Measurements from ENCODE around the gene OLIG3.

DNA sequence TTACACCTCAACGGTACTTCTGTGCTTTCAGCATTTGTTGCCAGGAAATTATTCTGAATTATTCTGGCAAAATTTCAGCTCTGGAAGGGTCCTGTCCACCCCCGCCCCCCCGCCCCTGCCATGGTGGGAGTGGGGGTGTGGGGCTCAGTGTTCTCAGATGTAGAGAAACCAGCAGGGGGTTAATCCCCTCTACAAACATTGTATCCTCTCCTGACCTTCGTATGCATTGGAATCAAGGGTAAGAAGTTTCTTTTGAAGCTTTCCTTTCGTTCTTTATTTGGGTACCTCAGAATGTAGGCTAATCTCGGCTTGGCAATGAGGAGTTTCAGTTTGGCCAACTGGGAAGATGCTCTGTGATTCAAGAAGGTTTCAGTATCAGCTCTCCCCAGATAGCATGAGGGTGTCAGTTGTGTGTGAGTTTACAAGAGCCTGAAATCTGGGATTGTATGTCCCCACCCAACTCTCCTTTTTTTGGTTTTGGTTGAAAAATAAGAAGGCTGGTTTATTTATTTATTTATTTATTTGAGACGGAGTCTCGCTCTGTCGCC is 25.5 kb upstream of the OLIG3 start:
- TF ChIP-seq, protein P1, sequence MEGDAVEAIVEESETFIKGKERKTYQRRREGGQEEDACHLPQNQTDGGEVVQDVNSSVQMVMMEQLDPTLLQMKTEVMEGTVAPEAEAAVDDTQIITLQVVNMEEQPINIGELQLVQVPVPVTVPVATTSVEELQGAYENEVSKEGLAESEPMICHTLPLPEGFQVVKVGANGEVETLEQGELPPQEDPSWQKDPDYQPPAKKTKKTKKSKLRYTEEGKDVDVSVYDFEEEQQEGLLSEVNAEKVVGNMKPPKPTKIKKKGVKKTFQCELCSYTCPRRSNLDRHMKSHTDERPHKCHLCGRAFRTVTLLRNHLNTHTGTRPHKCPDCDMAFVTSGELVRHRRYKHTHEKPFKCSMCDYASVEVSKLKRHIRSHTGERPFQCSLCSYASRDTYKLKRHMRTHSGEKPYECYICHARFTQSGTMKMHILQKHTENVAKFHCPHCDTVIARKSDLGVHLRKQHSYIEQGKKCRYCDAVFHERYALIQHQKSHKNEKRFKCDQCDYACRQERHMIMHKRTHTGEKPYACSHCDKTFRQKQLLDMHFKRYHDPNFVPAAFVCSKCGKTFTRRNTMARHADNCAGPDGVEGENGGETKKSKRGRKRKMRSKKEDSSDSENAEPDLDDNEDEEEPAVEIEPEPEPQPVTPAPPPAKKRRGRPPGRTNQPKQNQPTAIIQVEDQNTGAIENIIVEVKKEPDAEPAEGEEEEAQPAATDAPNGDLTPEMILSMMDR (IDR thresholded peaks at IDR 0.05; ENCODE audit: insufficient read depth, low read length), result no peak
- no peak for TF ChIP-seq POLR2AphosphoS5 (IDR thresholded peaks at IDR 0.05; ENCODE audit: low read depth)
- TF ChIP-seq, protein P2, sequence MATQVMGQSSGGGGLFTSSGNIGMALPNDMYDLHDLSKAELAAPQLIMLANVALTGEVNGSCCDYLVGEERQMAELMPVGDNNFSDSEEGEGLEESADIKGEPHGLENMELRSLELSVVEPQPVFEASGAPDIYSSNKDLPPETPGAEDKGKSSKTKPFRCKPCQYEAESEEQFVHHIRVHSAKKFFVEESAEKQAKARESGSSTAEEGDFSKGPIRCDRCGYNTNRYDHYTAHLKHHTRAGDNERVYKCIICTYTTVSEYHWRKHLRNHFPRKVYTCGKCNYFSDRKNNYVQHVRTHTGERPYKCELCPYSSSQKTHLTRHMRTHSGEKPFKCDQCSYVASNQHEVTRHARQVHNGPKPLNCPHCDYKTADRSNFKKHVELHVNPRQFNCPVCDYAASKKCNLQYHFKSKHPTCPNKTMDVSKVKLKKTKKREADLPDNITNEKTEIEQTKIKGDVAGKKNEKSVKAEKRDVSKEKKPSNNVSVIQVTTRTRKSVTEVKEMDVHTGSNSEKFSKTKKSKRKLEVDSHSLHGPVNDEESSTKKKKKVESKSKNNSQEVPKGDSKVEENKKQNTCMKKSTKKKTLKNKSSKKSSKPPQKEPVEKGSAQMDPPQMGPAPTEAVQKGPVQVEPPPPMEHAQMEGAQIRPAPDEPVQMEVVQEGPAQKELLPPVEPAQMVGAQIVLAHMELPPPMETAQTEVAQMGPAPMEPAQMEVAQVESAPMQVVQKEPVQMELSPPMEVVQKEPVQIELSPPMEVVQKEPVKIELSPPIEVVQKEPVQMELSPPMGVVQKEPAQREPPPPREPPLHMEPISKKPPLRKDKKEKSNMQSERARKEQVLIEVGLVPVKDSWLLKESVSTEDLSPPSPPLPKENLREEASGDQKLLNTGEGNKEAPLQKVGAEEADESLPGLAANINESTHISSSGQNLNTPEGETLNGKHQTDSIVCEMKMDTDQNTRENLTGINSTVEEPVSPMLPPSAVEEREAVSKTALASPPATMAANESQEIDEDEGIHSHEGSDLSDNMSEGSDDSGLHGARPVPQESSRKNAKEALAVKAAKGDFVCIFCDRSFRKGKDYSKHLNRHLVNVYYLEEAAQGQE (IDR thresholded peaks at IDR 0.05; ENCODE audit: insufficient replicate concordance, low read depth), result no peak
